ENCODE data around the gene ARSG. TPM values are rescaled to one million over a fixed set of nuclear protein-coding genes. Genes with fewer than 3 reads are reported as not detected.
"Not testable (repeated sequence)": the region's sequence is repeated elsewhere in the genome, so short reads cannot be mapped to it uniquely, and the experiment has no call there.

Gene ARSG
- total and polyA plus RNA-seq, 2 experiments from 2014 or later: 1.7 to 5.1 TPM

DNA sequence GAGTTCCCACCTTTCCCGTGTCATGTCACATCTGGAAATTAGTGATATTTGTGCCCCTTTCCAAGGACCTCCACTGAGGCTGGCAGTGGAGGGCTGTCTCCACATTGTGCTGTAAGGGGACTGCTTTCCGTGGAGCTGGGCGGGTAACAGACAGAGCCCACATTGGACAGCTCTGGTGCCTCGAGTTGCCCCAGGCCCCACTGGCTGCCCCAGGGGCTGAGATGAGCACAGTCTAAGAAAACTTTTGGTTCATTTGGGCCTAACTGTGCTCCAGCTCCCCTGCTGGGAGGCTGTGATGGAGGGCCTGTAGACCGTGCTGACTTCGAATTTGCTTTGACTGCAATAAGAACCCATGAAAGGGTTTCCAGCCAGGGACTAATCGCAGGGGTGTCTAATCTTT lies 38.0 kb downstream of the ARSG start (continued):
- TF ChIP-seq ZNF462 (CRISPR knock-in tag; IDR thresholded peaks at IDR 0.05): no peak
- no peak for TF ChIP-seq CREB1 (CRISPR knock-in tag; IDR thresholded peaks at IDR 0.05; ENCODE audit: low read depth)
- no peak for TF ChIP-seq ZNF331 (CRISPR knock-in tag; IDR thresholded peaks at IDR 0.05; ENCODE audit: low read depth)
- TF ChIP-seq ZNF114 (CRISPR knock-in tag; IDR thresholded peaks at IDR 0.05): no peak

DNA sequence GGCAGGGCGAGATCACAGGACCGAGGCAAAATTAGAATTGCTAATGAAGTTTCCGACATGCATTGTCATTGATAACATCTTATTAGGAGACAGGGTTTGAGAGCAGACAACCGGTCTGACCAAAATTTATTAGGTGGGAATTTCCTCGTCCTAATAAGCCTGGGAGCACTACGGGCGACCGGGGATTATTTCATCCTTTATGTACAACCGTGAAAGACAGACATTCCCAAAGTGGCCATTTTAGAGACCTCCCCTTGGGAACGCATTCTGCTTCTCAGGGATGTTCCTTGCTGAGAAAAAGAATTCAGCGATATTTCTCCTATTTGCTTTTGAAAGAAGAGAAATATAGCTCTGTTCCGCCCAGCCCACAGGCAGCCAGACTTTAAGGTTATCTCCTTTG lies 40.6 kb downstream of the ARSG start:
- Mint-ChIP-seq H3K9me3 (peaks cover 37% of the 10 kb centered on the region), H3K36me3 (ENCODE audit: low read depth) (peaks cover 24% of the 10 kb centered on the region)
- not testable (repeated sequence) for H3K4me1 ChIP-seq (ENCODE audit: insufficient read depth); H3K27me3 ChIP-seq (ENCODE audit: insufficient read depth); H2AFZ ChIP-seq; H3K27ac ChIP-seq (ENCODE audit: low read depth); H3K79me2 ChIP-seq (replicated peaks; ENCODE audit: insufficient read depth); H3F3A ChIP-seq (replicated peaks; ENCODE audit: low read depth); H3K36me3 ChIP-seq (ENCODE audit: insufficient read depth); H3K4me1 Mint-ChIP-seq; H3K4me2 ChIP-seq; H3K9me2 ChIP-seq (ENCODE audit: insufficient read depth); H3K4me3 Mint-ChIP-seq; H3K27me3 Mint-ChIP-seq (ENCODE audit: insufficient read depth, low read depth, poor library complexity); ATAC-seq; H4K20me1 ChIP-seq (replicated peaks; ENCODE audit: insufficient read depth); H3K27ac Mint-ChIP-seq; H3K4me3 ChIP-seq
- peak; percentile 49 for DNase-seq (ENCODE audit: low spot score)

DNA sequence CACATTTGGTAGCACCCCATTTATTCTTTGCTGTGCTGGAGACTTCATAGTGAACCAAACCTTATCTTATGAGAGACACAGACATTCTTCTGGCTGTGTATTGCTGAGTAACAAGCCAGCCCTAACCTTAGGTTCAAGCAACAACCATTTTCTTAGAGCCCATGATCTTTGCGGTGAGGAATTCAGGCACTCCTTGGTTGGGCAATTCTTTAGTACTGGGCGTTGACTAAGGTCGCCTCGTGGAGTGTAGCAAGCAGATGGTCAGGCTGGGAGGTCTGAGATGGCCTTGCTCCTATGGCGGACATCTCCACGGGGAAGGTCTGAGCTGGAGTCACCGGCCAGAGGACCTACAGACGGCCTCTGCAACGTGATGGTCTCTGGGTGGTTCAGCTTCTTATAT lies 43.1 kb downstream of the ARSG start:
- H3K27me3 ChIP-seq (ENCODE audit: insufficient read depth): no peaks in the 10 kb centered on the region
- H3K36me3 Mint-ChIP-seq (ENCODE audit: low read depth): peaks cover 22% of the 10 kb centered on the region
- ATAC-seq (no peak), DNase-seq (ENCODE audit: low spot score) (no peak)
- no peaks in the 10 kb centered on the region for H3K9me2 ChIP-seq (ENCODE audit: insufficient read depth)
- H3K27ac ChIP-seq (ENCODE audit: low read depth): no peak overlapping the region
- H3K4me3 Mint-ChIP-seq: no peak overlapping the region
- no peaks in the 10 kb centered on the region for H3K4me1 ChIP-seq (ENCODE audit: insufficient read depth)
- H3F3A ChIP-seq (replicated peaks; ENCODE audit: low read depth): no peaks in the 10 kb centered on the region
- TF ChIP-seq CREB1 (CRISPR knock-in tag; IDR thresholded peaks at IDR 0.05; ENCODE audit: low read depth) (no peak), STAT1 (IDR thresholded peaks at IDR 0.05; ENCODE audit: unreplicated experiment) (no peak)
- peaks cover 3% of the 10 kb centered on the region for H3K27me3 Mint-ChIP-seq (ENCODE audit: insufficient read depth, low read depth, poor library complexity)
- no peak overlapping the region for H2AFZ ChIP-seq
- H3K9me3 Mint-ChIP-seq: peaks cover 36% of the 10 kb centered on the region
- H3K4me3 ChIP-seq: no peak overlapping the region
- H3K4me1 Mint-ChIP-seq: peaks cover 3% of the 10 kb centered on the region; the same call in 2 of the 3 replicates
- H3K79me2 ChIP-seq (replicated peaks; ENCODE audit: insufficient read depth): no peaks in the 10 kb centered on the region
- H3K27ac Mint-ChIP-seq: no peak overlapping the region
- no peak overlapping the region for H3K4me2 ChIP-seq
- H3K36me3 ChIP-seq (ENCODE audit: insufficient read depth): no peaks in the 10 kb centered on the region; the same call in none of the 2 replicates
- no peaks in the 10 kb centered on the region for H4K20me1 ChIP-seq (replicated peaks; ENCODE audit: insufficient read depth)
